ENCODE results near the gene COPS3.
"Not testable (repeated sequence)": the region's sequence is repeated elsewhere in the genome, so short reads cannot be mapped to it uniquely, and the experiment has no call there.

COPS3 gene

GRCh38 chr17:17300624-17301568 lies 19.9 kb upstream of the COPS3 start:
- DNase-seq: no peak

- DNase-seq: no peak
These were observed 17.1 kb upstream of the COPS3 start for GRCh38 chr17:17298108-17298507.

- DNase-seq: no peak
These were observed 16.2 kb upstream of the COPS3 start for GRCh38 chr17:17297217-17297616.

GRCh38 chr17:17295141-17295540 lies 14.1 kb upstream of the COPS3 start:
- no peak for DNase-seq

DNA sequence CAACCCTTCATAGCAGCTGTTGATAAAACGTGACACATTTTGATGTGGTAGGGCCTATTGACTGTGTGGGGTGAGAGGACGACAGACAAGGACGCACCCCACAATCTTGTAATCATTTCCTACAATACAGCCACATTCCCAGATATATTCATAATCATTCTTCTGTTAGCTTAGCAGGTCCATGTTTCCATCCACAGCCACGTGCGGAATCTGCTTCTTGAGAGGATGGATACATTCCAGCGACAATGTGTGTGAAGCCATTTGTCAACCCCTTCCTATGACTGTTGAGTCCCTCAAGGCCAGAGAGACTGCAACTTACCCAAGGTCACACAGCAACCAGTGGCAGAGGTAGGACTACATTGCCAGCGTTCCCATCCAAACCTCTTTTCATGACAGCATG lies 8.7 kb upstream of the COPS3 start:
- DNase-seq: no peak

GRCh38 chr17:17289086-17289485 lies 8.0 kb upstream of the COPS3 start:
- no peak for DNase-seq

DNA sequence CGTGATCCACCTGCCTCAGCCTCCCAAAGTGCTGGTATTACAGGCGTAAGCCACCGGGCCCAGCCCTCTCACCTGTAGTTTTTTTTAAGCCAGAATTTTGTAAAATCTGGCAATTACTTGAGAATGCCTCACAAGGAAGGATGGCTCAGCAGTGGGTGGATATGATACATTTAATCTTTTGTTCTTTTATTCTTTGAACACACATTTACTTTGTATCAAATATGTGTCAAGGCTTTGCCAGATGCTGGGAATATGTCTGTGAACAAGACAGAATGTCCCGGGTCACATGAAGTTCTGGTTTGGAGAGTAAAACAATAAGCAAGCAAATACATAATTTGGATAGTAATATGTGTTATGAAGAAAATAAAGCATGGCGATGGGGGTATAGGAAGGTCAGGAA lies 4.9 kb upstream of the COPS3 start:
- DNase-seq: no peak

DNA sequence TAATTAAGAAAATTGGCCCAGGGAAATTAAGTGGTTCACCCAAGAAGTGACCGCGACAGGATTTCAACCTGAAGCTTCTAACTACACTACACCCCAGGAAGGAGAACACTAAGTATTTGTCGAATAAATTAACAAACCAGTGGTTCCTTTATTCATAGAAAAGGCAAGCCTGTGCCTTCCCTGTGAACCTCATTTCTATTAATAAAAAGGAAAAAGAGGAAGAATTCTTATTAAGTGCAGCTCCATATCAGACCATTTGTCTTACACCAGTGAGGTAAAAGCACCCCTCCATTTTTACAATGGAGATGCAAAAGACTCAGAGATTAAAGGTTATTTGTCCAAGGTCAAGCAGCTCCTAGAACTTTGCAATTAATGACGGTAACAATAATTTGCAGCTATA lies 1.7 kb downstream of the COPS3 start:
- DNase-seq: no peak

DNA sequence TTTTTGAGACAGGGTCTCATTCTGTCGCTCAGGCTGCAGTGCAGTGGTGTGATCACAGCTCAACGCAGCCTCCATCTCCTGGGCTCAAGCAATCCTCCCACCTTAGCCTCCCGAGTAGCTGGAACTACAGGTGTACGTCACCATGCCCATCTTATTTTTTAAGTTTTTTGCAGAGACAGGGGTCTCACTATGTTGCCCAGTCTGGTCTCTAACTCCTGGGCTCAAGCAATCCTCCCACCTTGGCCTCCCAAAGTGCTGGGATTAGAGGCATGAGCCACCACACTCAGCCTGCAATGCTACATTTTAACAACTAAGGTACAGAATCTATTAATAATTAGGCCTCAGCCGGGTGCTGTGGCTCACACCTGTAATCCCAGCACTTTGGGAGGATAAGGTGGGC lies 3.6 kb downstream of the COPS3 start:
- not testable (repeated sequence) for DNase-seq

GRCh38 chr17:17275971-17276370 lies 5.1 kb downstream of the COPS3 start:
- no peak for DNase-seq

GRCh38 chr17:17269926-17270773 lies 10.9 kb downstream of the COPS3 start:
- no peak for DNase-seq

GRCh38 chr17:17264430-17264829 lies 16.6 kb downstream of the COPS3 start:
- DNase-seq: no peak

- DNase-seq: no peak
These were observed 22.0 kb downstream of the COPS3 start for GRCh38 chr17:17258998-17259397.

GRCh38 chr17:17258011-17258410 lies 23.0 kb downstream of the COPS3 start:
- no peak for DNase-seq

DNA sequence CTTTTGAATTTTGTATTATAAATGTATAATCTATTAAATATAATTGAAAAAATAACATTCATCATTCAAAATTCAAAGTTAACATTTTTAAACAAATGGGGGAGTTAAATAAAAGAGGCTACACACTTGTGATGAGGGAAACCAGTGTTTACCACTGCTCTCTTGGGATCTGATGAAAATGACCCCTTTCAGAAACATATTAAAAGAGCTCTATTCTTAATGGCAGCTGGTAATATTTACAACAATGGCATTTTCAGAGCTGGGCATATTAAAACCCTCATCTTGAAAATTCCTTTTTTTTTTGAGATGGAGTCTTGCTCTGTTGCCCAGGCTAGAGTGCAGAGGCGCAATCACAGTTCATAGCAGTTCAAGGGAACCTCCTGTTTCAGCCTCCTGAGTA lies 24.7 kb downstream of the COPS3 start:
- DNase-seq: no peak

GRCh38 chr17:17255689-17256088 lies 25.4 kb downstream of the COPS3 start:
- DNase-seq: not testable (repeated sequence)

DNA sequence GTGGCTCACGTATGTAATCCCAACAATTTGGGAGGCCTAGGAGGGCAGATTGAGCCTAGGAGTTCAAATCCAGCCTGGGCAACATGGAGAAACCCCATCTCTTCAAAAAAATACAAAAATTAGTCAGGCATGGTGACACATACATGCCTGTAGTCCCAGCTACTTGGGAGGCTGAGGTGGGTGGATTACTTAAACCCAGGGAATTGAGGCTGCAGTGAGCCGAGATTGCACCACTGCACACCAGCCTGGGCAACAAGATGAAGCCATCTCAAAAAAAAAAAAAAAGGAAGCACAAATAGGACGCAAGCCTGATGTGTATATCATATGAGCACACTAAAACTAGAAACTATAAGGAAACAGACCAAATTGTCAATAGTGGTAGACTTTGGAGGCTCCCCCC lies 27.0 kb downstream of the COPS3 start:
- DNase-seq: no peak

DNA sequence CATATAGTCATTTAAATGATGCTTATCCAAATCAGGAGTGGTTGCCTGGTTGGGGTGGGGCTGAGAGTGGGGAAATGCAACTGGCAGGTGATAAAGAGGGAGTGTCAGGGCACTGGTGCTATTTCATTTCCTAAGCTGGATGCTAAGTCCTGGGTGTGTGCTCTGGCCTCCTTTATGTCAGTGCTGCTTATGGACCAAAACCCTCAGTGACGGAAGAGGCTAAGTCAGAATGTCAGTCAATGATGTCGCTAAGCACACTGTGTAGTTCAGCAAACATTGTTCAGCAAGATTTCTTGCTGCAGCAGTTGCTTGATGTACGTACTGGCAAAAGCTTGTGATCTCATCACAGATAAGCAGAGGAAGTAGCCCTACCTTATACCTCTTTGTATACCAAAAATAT lies 27.6 kb downstream of the COPS3 start:
- no peak for DNase-seq

DNA sequence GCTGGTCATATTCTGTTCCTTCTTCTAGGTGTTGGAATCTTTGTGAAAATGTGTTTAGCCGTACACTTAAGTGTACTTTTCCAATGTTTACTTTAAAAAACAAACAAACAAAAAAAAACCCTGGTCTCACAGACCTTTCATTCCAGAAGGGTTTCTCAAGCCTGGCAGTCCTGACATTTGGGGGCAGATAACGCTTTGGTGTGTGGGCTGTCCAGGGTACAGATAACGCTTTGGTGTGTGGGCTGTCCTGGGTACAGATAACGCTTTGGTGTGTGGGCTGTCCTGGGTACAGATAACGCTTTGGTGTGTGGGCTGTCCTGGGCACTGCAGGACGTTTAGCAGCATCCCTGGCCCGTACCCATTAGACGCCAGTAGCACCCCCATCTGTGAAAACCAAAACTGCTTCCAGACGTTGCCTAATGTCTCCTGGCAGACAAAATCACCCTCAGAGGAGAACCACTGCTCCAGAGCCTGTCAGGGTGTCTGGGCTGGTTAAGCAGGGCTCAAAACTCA lies 28.8 kb downstream of the COPS3 start:
- no peak for DNase-seq

GRCh38 chr17:17246879-17247278 lies 34.2 kb downstream of the COPS3 start:
- DNase-seq: no peak

- DNase-seq: no peak
These were observed 37.9 kb downstream of the COPS3 start for GRCh38 chr17:17243163-17243562.

GRCh38 chr17:17242246-17242645 lies 38.8 kb downstream of the COPS3 start:
- DNase-seq: no peak

- DNase-seq: no peak
These were observed 39.4 kb downstream of the COPS3 start for GRCh38 chr17:17241656-17242055.

DNA sequence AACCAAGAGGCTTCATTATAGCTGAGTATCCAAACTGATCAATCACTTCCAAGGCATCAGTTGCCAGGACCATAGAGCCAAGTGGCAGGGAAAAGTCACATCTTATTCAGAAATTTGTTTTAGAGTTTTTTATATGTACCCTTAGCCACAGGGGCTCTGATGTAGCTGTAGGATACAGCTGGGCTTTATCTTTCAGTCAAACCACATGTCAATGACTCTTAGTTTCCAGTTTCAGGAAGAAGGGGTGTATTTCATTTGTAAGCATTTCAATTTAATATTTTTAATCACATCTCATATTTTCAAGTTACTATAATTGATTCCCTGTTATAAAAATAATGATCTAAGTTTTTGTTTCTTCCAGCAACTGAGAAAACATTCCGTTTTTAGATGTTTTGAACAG lies 41.2 kb downstream of the COPS3 start:
- DNase-seq: no peak
